IMR-90 (cell line): ENCODE results near the gene S1PR3. TPM values are rescaled to one million over a fixed set of nuclear protein-coding genes. Genes with fewer than 3 reads are reported as not detected.

Source experiments
- ATAC-seq: fragments of 200-7000 bp; cut with Tn5 transposase; 2 replicates; pipeline ENCODE4 v1.9.1; 2020; ENCODE audit warnings: low read depth, mild to moderate bottlenecking, moderate library complexity
- BruUV-seq: library from RNA; stranded (reverse); fragments of 400-500 nt; replicated peaks from 2 replicates; lab custom pipeline; 2021; lab: Mats Ljungman, UMichigan
- CTCF ChIA-PET: fragments of 300-600 bp; formaldehyde crosslinking; extraction: SDS; loops from one replicate; lab custom pipeline; 2021; ENCODE audit warnings: antibody characterized with exemption; lab: Yijun Ruan, JAX
- POLR2A ChIA-PET: fragments of 300-600 bp; sonication (Branson Sonifier 250); formaldehyde crosslinking; loops from one replicate; lab custom pipeline; 2022; ENCODE audit warnings: antibody characterized with exemption; ENCODE audit not compliant: unreplicated experiment; lab: Charles Lee
- DNase-seq: peaks from one replicate; pipeline ENCODE4 v3.0.0; 2013
- H2AFZ ChIP-seq: replicated peaks from 2 replicates; pipeline ENCODE3; 2013; ENCODE audit warnings: low read length, mild to moderate bottlenecking; ENCODE audit not compliant: poor library complexity
- H2AK5ac ChIP-seq: 2 replicates; pipeline ENCODE4 v1.6.1; 2013; ENCODE audit warnings: low read depth, low read length, inconsistent platforms
- H2AK9ac ChIP-seq: replicated peaks from 2 replicates; pipeline ENCODE3; 2013; ENCODE audit warnings: mild to moderate bottlenecking, low read depth, low read length, moderate library complexity; ENCODE audit not compliant: poor library complexity
- H2BK120ac ChIP-seq: 2 replicates; pipeline ENCODE4 v1.6.1; 2013; ENCODE audit warnings: low read depth, low read length, inconsistent platforms
- H2BK15ac ChIP-seq: 3 replicates; pipeline ENCODE4 v1.6.1; 2013; ENCODE audit warnings: low read depth, low read length, inconsistent platforms
- H2BK20ac ChIP-seq: 2 replicates; pipeline ENCODE4 v1.6.1; 2013; ENCODE audit warnings: low read depth, mild to moderate bottlenecking, inconsistent platforms, low read length, moderate library complexity
- H2BK5ac ChIP-seq: 2 replicates; pipeline ENCODE4 v1.6.1; 2013; ENCODE audit warnings: mild to moderate bottlenecking, low read depth, low read length, inconsistent platforms; ENCODE audit not compliant: poor library complexity, severe bottlenecking
- H3K14ac ChIP-seq: replicated peaks from 2 replicates; pipeline ENCODE4 v1.6.1; 2013; ENCODE audit warnings: low read depth, low read length, inconsistent platforms
- H3K18ac ChIP-seq: 2 replicates; pipeline ENCODE4 v1.6.1; 2013; ENCODE audit warnings: low read depth, low read length, control low read depth
- H3K23ac ChIP-seq: 2 replicates; pipeline ENCODE4 v1.6.1; 2013; ENCODE audit warnings: low read depth, low read length, inconsistent platforms
- H3K27ac ChIP-seq: 2 replicates; pipeline ENCODE4 v1.5.1; 2013; ENCODE audit warnings: mild to moderate bottlenecking, control low read depth, low read length; ENCODE audit not compliant: insufficient read depth
- H3K27me3 ChIP-seq: 2 replicates; pipeline ENCODE4 v1.6.1; 2013; ENCODE audit warnings: low read length; ENCODE audit not compliant: control insufficient read depth, insufficient read depth
- H3K36me3 ChIP-seq: 2 replicates; pipeline ENCODE4 v1.6.1; 2013; ENCODE audit warnings: low read length, mixed read lengths; ENCODE audit not compliant: control insufficient read depth, insufficient read depth
- H3K4ac ChIP-seq: 2 replicates; pipeline ENCODE4 v1.6.1; 2013; ENCODE audit warnings: low read depth, low read length, inconsistent platforms
- H3K4me1 ChIP-seq: 2 replicates; pipeline ENCODE4 v1.6.1; 2013; ENCODE audit warnings: low read length, mixed read lengths; ENCODE audit not compliant: control insufficient read depth, insufficient read depth
- H3K4me2 ChIP-seq: 2 replicates; pipeline ENCODE4 v1.6.1; 2013; ENCODE audit warnings: low read depth, mild to moderate bottlenecking, control low read depth, low read length, moderate library complexity
- H3K4me3 ChIP-seq: 2 replicates; pipeline ENCODE4 v1.5.1; 2013; ENCODE audit warnings: low read depth, mild to moderate bottlenecking, control low read depth, low read length, moderate library complexity; ENCODE audit not compliant: insufficient read depth
- H3K56ac ChIP-seq: 2 replicates; pipeline ENCODE4 v1.6.1; 2013; ENCODE audit warnings: low read length, inconsistent platforms; ENCODE audit not compliant: insufficient read depth; ENCODE audit errors: extremely low read depth
- H3K79me1 ChIP-seq, 2 experiments: 2 replicates each; pipeline ENCODE4 v1.6.1; 2013; ENCODE audit warnings: low read length in 2 of 2, inconsistent platforms in 1 of 2, low read depth in 1 of 2
- H3K9ac ChIP-seq: 2 replicates; pipeline ENCODE4 v1.6.1; 2013; ENCODE audit warnings: low read depth, low read length, control low read depth
- H3K9me1 ChIP-seq: 2 replicates; pipeline ENCODE4 v1.6.1; 2013; ENCODE audit warnings: low read length, inconsistent platforms; ENCODE audit not compliant: insufficient read depth
- H3K9me3 ChIP-seq: 2 replicates; pipeline ENCODE4 v1.6.1; 2013; ENCODE audit warnings: low read length; ENCODE audit not compliant: control insufficient read depth, insufficient read depth
- H4K20me1 ChIP-seq: 2 replicates; pipeline ENCODE4 v1.6.1; 2013; ENCODE audit warnings: low read length, inconsistent platforms; ENCODE audit not compliant: insufficient read depth
- H4K5ac ChIP-seq: 2 replicates; pipeline ENCODE4 v1.6.1; 2013; ENCODE audit warnings: mild to moderate bottlenecking, low read depth, low read length, control low read depth
- H4K8ac ChIP-seq, 2 experiments: 2 replicates each; pipeline ENCODE4 v1.6.1; 2013; ENCODE audit warnings: low read depth in 2 of 2, low read length in 2 of 2, control low read depth in 1 of 2, inconsistent platforms in 1 of 2
- H4K91ac ChIP-seq: 2 replicates; pipeline ENCODE4 v1.6.1; 2013; ENCODE audit warnings: low read depth, low read length, inconsistent platforms; ENCODE audit not compliant: insufficient read depth
- BHLHE40 ChIP-seq: fragments of 150-350 bp; IDR thresholded peaks from 2 replicates; pipeline ENCODE4 v1.6.1; 2016; ENCODE audit warnings: mild to moderate bottlenecking, low read depth, low read length
- MAFK ChIP-seq: IDR thresholded peaks from 2 replicates; pipeline ENCODE4 v1.6.1; 2012; ENCODE audit warnings: low read depth, low read length, improper control_type of control experiment
- MAZ ChIP-seq: IDR thresholded peaks from 2 replicates; pipeline ENCODE4 v1.6.1; 2012; ENCODE audit warnings: low read depth, mild to moderate bottlenecking, low read length, improper control_type of control experiment, moderate library complexity, borderline replicate concordance
- NFE2L2 ChIP-seq: fragments of 150-350 bp; IDR thresholded peaks from 2 replicates; pipeline ENCODE4 v1.6.1; 2016; ENCODE audit warnings: low read depth, mild to moderate bottlenecking, low read length
- RAD21 ChIP-seq: IDR thresholded peaks from 2 replicates; pipeline ENCODE4 v1.6.1; 2012; ENCODE audit warnings: low read length, improper control_type of control experiment
- RFX5 ChIP-seq: IDR thresholded peaks from 2 replicates; pipeline ENCODE4 v1.8.0; 2012; ENCODE audit warnings: low read depth, mild to moderate bottlenecking, low read length, moderate library complexity
- SMC3 ChIP-seq: fragments of 150-350 bp; IDR thresholded peaks from 2 replicates; pipeline ENCODE4 v1.6.1; 2016; ENCODE audit warnings: low read depth, mild to moderate bottlenecking, antibody characterized with exemption, low read length, moderate library complexity
- USF2 ChIP-seq: fragments of 150-350 bp; IDR thresholded peaks from 2 replicates; pipeline ENCODE4 v1.6.1; 2017; ENCODE audit warnings: mild to moderate bottlenecking, antibody characterized with exemption, low read length, low read depth
- dilution Hi-C: fragments of 300-500 bp; cut with HindIII; formaldehyde crosslinking; loops from one replicate; pipeline ENCODE4 v1.14.3; 2018; ENCODE audit warnings: low sequenced_read_pairs; ENCODE audit not compliant: unreplicated experiment
- in situ Hi-C: fragments of 300-500 bp; cut with MboI; formaldehyde crosslinking; loops from 3 replicates; pipeline ENCODE4 v1.14.3; 2019; ENCODE audit warnings: low sequenced_read_pairs, inconsistent platforms, mixed read lengths
- intact Hi-C: fragments of 100-400 bp; cut with micrococcal nuclease; formaldehyde crosslinking; loops from 2 replicates; pipeline ENCODE4 v1.10.0; 2022
- polyA plus RNA-seq, 3 experiments: library from polyadenylated mRNA; depleted of rRNA; stranded (reverse); fragments of >200 nt; gene quantifications; 2 replicates each; pipeline ENCODE4 v1.2.3, GENCODE V29; 2012; ENCODE audit warnings: low replicate concordance in 1 of 3
- total RNA-seq: library from RNA; depleted of rRNA; stranded (reverse); fragments of >200 nt; gene quantifications from 2 replicates; pipeline ENCODE4 v1.2.3, GENCODE V29; 2012

S1PR3 gene
- total and polyA plus RNA-seq, 2 of the 4 experiments (the other 2 are of a cell fraction): 28.4 to 28.7 TPM

- Histone ChIP-seq H3K4me2 (no peak overlapping the region), H2BK15ac (no peak overlapping the region), H3K9me3 (peaks cover 1% of the 10 kb centered on the region; the same call in 1 of the 2 replicates), H2BK120ac (no peak overlapping the region), H3K36me3 (peaks cover 8% of the 10 kb centered on the region), H3K23ac (no peak overlapping the region), H3K56ac (no peak overlapping the region), H3K18ac (no peak overlapping the region), H4K91ac (no peak overlapping the region), H3K4me3 (no peak overlapping the region), H4K20me1 (no peaks in the 10 kb centered on the region), H2AK9ac (no peak overlapping the region), H4K5ac (no peak overlapping the region), H3K4ac (no peak overlapping the region), H3K9me1 (peaks cover 3% of the 10 kb centered on the region; the same call in 1 of the 2 replicates), H3K9ac (no peak overlapping the region), H2AK5ac (no peak overlapping the region), H3K27me3 (no peaks in the 10 kb centered on the region), H2BK5ac (no peak overlapping the region), H3K27ac (no peak overlapping the region), H2AFZ (no peak overlapping the region), H3K4me1 (no peaks in the 10 kb centered on the region), H4K8ac (no peak overlapping the region), H3K14ac (no peak overlapping the region), H3K79me1 (no peaks in the 10 kb centered on the region), H2BK20ac (no peak overlapping the region)
- ChIA-PET POLR2A (no interaction called here), CTCF (no interaction called here)
- dilution Hi-C loops (no loop called here), intact Hi-C loops (loop anchor here (10.0 kb wide), 1 partner anchor 105 kb away; no protein-coding TSS in a partner anchor), in situ Hi-C loops (no loop called here)
- no TSS peak for BruUV-seq
- DNase-seq (no peak), ATAC-seq (no peak)
- TF ChIP-seq SMC3 (no peak), RAD21 (no peak), RFX5 (no peak), MAFK (no peak), USF2 (no peak), NFE2L2 (no peak), MAZ (no peak), BHLHE40 (no peak)
These were observed 38.5 kb downstream of the S1PR3 start for GRCh38 chr9:89029788-89030187.
